Thoracic aorta (tissue), 2 donors: Measurements from ENCODE around the gene LY86. TPM values are rescaled to one million over a fixed set of nuclear protein-coding genes. Genes with fewer than 3 reads are reported as not detected.

Experiments used
- ATAC-seq: fragments of 150-250 bp; one replicate; pipeline ENCODE4 v1.8.0; 2017; ENCODE audit warnings: low read depth; ENCODE audit not compliant: insufficient number of reproducible peaks, low FRiP score
- DNase-seq: peaks from one replicate; pipeline ENCODE4 v3.0.0-alpha.2; 2020; ENCODE audit warnings: low spot score
- H3K27ac ChIP-seq, 2 donors: fragments of 200-600 bp; sonication (generic); 1 replicate in 1 of 2; 2 replicates in 1 of 2; pipeline ENCODE4 v1.5.1; 2016; ENCODE audit warnings: mild to moderate bottlenecking in 2 of 2, moderate library complexity in 2 of 2
- H3K27me3 ChIP-seq: fragments of 200-600 bp; sonication (generic); replicated peaks from 2 replicates; pipeline ENCODE4 v1.6.0; 2016; ENCODE audit warnings: mild to moderate bottlenecking; ENCODE audit not compliant: insufficient read depth
- H3K36me3 ChIP-seq: fragments of 200-600 bp; sonication (generic); one replicate; pipeline ENCODE4 v1.5.1; 2016
- H3K4me1 ChIP-seq, 2 donors: fragments of 200-600 bp; sonication (generic); 1 replicate in 1 of 2; 2 replicates in 1 of 2; pipeline versions ENCODE4 v1.5.1 to v1.6.0; 2016; ENCODE audit warnings: low read depth in 2 of 2, mild to moderate bottlenecking in 1 of 2; ENCODE audit not compliant: control insufficient read depth in 1 of 2
- H3K4me3 ChIP-seq: fragments of 200-600 bp; sonication (generic); 2 replicates; pipeline ENCODE4 v1.5.1; 2016; ENCODE audit warnings: mild to moderate bottlenecking
- H3K9me3 ChIP-seq: fragments of 200-600 bp; sonication (generic); 2 replicates; pipeline ENCODE4 v1.5.1; 2016
- total RNA-seq, 2 donors: library from RNA; depleted of rRNA; stranded (reverse); fragments of >200 nt; gene quantifications; one replicate each; pipeline versions ENCODE4 v1.1.0 to v1.2.3, GENCODE V29; 2016
- TF ChIP-seq, protein P1 (sequence below): fragments of 200-600 bp; sonication (generic); IDR thresholded peaks from one replicate; pipeline ENCODE4 v1.5.1; 2019; ENCODE audit warnings: antibody characterized with exemption

LY86 gene
- total RNA-seq, 2 donors from 2014 or later: 4.5 to 6.5 TPM

DNA sequence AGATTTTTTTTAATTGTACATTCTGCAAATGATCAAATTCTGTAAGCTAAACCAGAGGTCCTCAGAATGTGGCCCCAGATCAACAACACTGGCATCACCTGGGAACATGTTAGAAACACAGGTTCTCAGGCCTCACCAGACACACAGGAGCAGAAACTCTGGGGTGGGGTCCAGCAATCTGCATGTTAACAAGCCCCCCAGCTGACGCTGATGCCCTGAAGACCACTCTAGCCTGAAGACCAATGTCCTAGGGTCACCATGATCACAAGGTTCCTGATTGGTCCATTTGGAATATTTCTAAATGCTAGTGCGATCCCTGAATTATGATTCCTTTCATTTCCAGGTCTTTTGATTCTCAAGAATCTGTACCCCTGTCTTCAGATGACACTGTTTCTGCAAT is 2.4 kb upstream of the LY86 start:
- no peaks in the 10 kb centered on the region for H3K9me3 ChIP-seq
- ATAC-seq (no peak), DNase-seq (no peak)
- no peaks in the 10 kb centered on the region for H3K4me1 ChIP-seq
- H3K4me3 ChIP-seq: no peak overlapping the region
- TF ChIP-seq, protein P1, sequence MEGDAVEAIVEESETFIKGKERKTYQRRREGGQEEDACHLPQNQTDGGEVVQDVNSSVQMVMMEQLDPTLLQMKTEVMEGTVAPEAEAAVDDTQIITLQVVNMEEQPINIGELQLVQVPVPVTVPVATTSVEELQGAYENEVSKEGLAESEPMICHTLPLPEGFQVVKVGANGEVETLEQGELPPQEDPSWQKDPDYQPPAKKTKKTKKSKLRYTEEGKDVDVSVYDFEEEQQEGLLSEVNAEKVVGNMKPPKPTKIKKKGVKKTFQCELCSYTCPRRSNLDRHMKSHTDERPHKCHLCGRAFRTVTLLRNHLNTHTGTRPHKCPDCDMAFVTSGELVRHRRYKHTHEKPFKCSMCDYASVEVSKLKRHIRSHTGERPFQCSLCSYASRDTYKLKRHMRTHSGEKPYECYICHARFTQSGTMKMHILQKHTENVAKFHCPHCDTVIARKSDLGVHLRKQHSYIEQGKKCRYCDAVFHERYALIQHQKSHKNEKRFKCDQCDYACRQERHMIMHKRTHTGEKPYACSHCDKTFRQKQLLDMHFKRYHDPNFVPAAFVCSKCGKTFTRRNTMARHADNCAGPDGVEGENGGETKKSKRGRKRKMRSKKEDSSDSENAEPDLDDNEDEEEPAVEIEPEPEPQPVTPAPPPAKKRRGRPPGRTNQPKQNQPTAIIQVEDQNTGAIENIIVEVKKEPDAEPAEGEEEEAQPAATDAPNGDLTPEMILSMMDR: no peak
- H3K27ac ChIP-seq: no peak overlapping the region
- H3K36me3 ChIP-seq: no peaks in the 10 kb centered on the region
- H3K27me3 ChIP-seq: no peaks in the 10 kb centered on the region

DNA sequence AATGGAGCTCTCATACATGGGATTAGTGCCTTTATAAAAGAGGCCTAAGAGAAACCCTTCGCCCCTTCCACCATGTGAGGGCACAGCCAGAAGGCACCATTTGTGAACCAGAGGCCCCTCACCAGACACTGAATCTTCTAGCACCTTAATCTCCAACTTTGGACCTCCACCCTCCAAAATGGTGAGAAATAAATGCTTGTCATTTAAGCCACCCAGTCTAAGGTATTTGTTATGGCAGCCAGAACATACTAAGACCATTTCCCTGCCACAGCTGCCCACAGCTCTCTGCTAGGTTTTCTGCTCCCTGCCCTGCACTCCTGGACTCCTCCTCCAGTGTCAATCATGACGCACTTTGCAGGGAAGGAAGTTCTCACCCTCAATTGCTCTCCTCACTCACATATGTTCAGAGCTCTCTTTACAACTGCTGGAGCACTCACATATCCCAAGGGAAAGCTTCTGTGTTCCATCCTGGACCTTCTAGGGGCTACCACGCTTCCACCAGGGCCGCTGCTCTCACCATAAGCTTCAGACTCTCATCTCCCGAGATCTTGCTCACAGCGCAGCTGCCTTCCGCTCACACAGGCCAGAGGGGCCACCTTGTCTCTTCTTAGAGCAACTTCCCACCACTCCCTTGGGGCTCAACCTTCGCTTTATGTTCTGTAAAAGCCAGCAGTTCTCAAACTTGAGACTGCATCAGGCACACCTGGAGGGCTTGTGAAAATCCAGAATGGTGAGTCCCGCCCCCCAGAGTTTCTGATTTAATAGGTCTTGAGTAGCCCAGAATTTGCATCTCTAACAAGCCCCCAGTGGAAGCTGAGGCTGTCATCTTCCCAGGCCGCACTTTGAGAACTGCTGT is 1.6 kb upstream of the LY86 start:
- no peak for DNase-seq
- H3K9me3 ChIP-seq: no peaks in the 10 kb centered on the region
- H3K27me3 ChIP-seq: no peaks in the 10 kb centered on the region
- TF ChIP-seq, protein P1: no peak
- no peaks in the 10 kb centered on the region for H3K4me1 ChIP-seq
- no peak for ATAC-seq
- H3K4me3 ChIP-seq: no peak overlapping the region
- H3K36me3 ChIP-seq: no peaks in the 10 kb centered on the region
- no peak overlapping the region for H3K27ac ChIP-seq

DNA sequence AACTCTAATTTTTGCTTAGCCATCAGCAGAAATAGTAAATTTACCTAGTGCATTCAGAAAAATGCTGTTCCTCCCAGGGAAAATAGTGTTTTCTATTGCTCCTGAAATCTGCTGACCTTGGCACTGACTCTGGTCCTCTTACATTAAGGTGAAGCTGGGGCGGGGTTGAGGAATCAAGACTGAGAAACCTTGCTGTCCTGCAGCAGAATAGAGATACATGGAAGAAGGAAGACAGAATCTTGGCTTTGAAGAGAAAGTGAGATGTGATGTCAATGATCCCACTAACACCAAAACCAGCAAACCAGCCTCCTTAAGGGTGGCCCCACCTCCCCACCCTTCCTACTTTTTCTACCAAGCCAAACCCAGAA is 840 bp upstream of the LY86 start:
- no peak overlapping the region for H3K27ac ChIP-seq
- H3K27me3 ChIP-seq: no peaks in the 10 kb centered on the region
- no peak overlapping the region for H3K4me3 ChIP-seq
- TF ChIP-seq, protein P1: no peak
- no peaks in the 10 kb centered on the region for H3K36me3 ChIP-seq
- ATAC-seq (no peak), DNase-seq (no peak)
- H3K4me1 ChIP-seq: no peaks in the 10 kb centered on the region
- no peaks in the 10 kb centered on the region for H3K9me3 ChIP-seq

DNA sequence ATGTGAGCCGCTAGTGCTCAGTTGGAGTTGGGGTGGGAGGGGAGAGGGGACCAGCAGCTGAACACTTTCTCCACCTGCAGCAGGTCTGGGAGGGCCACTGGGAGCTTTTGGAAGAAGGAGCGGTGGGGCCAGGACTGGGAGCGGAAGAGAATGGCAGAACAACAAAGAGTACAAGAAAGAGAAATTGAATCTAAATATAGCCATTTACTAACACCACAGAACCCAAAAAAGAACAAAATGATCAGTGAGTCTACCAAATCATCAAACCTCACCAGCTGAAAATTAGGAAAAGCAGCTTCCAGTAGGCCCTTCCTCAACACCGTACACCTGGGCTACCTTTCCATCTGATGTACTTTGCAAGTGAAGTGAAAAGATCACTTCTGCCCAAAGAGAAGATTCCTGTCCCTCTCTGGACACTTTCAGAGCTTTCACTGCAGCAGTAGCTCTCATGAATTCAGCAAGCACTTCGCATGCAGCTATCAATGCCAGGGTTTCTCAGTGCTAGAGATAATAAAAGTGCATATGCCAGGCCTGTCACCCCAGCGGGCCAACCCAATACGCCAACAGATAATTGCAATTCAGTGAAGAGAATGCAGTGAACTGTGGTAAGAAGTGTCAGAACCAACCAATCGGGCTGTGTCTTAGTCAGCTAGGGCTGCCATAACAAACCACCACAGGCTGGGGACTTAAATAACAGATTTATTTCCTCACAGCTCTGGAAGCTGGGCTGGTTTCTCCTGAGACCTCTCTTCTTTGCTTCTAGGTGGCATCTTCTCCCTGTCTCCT is 597 bp downstream of the LY86 start:
- Histone ChIP-seq H3K4me3 (peak overlapping the region; percentile 48), H3K27ac (no peak overlapping the region), H3K36me3 (no peaks in the 10 kb centered on the region), H3K4me1 (no peaks in the 10 kb centered on the region), H3K9me3 (no peaks in the 10 kb centered on the region), H3K27me3 (no peaks in the 10 kb centered on the region)
- TF ChIP-seq, protein P1: no peak
- DNase-seq (no peak), ATAC-seq (no peak)

DNA sequence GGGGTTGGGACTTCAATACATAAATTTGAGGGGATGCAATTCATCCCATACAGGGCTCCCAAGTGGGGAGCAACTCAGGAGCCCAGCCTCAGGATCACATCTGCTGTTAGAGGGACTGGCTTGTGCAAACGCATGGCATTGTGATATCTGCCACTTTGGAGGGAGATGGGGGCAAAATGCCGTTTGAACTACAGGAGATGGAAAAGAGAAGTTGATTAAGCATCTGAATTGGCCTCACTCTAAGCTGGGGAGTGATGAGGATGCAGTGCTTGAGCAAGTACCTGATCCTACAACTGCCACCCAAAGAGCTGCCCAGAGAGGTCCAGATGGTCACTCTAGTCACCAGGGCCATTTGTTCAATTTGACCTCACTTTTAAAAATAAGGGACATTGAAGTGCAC is 2.0 kb downstream of the LY86 start:
- no peaks in the 10 kb centered on the region for H3K9me3 ChIP-seq
- H3K4me3 ChIP-seq: no peak overlapping the region
- ATAC-seq: no peak
- TF ChIP-seq, protein P1: no peak
- no peaks in the 10 kb centered on the region for H3K27me3 ChIP-seq
- no peaks in the 10 kb centered on the region for H3K4me1 ChIP-seq
- H3K36me3 ChIP-seq: no peaks in the 10 kb centered on the region
- no peak overlapping the region for H3K27ac ChIP-seq
- no peak for DNase-seq
